Cerebellar cortex (tissue), 1 donor: ENCODE data around the gene TESK1.

Source experiments
- DNase-seq: peaks from one replicate; pipeline ENCODE4 v3.0.0-alpha.2; 2015; ENCODE audit warnings: low spot score

The TESK1 gene

DNA sequence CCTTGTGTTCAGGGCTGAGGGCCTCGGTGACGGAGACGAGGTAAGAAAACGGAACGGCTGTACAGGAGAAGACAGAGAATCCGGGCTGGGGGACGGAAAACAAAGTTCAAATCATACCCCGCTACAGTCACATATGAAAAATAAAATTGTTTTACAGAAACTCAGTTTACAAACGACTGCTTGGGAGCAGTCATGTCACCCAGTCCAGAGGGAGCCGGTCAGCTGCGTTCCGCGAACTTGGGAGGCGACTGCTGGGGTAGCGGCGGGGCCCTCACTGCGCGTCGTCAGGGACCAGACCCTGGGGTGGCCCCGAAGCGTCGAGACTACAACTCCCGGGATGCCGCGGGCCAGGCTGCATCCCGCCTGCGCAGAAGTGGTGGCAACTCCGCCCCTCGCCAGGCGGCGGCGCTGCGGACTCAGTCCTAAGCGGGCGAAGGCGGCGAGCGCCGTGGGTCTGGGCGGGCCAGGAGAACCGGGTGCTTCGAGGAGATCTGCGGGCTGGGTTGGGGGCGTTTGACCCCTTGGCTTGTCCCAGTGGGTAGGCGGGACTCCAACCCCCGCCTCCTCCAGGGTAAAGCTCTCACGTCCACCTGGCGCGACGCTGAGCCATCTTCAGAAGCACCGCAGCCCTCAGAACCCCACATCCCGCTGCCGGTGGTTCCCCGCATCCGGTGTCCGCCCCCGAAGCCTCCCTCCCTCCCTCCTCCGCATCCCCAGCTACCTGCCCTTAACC, 41.6 kb downstream of the TESK1 start:
- DNase-seq = peak; percentile 89

DNA sequence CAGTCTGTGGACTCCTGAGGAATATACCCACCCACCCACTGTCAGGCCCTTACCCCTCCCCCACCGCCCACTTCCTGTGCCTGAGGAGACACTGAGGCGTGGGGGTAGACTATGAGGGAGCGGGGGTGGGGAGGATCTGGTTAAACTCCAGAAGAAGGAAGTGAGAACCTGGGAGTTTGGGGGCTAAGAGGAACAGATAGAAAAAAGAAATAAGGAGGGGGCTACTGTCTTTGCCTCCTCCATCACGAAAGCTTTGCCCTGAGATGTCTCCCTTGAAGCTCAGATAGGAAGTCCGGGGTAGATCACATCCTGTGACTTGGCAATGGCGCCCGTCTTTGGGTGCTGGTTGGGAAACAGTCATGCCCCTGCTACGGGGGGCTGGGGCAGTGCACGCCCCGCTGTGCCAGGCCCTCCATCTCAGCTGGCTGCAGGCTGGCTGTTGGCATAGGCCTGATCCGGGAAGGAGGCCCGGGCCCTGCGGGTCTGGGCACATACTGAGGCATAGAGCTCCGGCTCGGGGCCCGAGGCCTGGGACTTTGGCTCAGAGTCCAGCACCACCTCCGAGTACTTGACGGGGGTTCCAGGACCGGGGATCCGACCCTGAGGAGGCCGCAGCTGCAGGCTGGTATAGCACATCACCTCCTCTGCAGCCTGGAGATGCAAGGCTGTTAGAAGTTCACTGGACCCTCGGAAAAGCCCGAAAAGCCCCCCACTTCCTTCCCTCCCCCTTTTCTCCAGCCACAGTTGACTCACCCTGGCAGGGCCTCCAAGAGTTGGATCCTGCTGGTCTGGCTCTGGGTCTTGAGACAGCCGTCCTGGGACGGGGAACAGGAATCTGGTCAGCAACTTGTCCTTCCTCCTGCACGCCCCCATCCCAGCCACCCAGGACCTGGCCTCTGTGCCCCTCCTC, 44.6 kb downstream of the TESK1 start:
- DNase-seq = no peak

DNA sequence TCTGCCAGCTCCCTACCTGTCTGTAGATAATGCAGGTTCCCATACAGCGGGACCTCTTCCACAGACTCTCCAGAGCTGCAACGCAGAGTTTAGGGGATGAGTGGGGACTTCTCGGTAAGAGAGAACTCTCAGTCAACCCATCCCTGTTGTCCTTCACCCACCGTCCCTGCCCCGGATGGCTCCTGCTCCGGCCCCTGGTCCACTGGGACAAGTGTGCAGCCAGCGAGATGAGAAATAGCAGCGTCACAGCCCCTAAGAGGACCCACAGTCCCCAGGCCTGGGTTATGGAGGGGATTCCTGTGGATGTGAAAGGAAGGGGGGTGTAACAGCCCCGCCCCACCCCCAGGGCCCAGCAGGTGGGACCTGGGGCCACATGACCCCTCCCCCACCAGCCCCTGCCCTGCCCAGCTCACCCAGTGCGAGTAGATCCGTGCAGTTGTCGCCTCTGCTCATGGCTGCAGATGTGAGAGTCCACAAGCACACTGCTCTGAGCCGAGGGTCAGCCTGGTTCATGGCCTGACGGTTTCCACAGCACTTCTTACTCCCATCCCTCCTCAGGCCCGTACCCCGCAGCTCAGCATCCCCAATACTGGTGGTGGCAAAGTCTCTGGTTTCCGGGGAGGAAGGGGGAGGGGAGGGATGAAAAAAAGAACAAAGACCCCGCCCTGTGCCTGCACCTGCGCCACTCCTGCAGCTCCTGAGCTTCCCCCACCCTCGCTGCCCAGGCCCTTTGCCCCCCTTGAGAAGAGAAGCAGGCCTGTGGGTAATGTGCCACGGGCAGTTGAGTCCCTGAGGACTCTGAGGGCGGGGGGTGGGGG, 45.5 kb downstream of the TESK1 start, which contains the start of gene SIT1:
Gene SIT1 (minus strand): TSS at position 591 of the 818 bp plus-strand sequence. CDS start 78 bp downstream, at position 513.
- DNase-seq = no peak

- no peak for DNase-seq
These were observed 47.1 kb downstream of the TESK1 start for GRCh38 chr9:35651956-35652828.

DNA sequence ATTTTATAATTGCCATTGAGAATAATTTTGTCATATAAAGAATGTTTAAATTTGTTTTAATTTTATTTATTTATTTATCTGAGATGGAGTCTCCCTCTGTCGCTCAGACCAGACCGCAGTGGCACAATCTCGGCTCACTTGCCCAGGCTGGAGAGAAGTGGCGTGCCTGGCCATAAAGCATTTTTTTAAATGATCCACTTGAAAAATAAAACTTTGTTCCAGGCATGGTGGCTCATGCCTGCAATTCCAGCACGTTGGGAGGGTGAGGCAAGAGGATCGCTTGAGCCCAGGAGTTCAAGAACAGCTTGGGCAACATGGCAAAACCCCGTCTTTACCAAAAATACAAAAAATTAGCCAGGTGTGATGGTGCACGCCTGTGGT, 47.8 kb downstream of the TESK1 start:
- no peak for DNase-seq

DNA sequence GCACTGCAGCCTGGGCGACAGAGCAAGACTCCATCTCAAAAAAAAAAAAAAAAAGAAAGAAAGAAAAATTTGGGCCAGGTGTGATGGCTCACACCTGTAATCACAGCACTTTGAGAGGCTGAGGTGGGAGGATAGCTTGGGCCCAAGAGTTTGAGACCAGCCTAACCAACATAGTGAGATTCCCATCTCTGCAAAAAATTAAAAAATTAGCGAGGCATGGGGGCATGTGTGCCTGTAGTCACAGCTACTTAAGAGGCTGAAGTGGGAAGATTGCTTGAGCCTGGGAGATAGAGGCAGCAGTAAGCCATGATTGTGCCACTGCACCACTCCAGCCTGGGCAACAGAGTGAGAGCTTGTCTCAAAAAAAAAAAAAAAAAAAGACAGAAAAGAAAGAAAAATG, 48.5 kb downstream of the TESK1 start:
- no peak for DNase-seq

DNA sequence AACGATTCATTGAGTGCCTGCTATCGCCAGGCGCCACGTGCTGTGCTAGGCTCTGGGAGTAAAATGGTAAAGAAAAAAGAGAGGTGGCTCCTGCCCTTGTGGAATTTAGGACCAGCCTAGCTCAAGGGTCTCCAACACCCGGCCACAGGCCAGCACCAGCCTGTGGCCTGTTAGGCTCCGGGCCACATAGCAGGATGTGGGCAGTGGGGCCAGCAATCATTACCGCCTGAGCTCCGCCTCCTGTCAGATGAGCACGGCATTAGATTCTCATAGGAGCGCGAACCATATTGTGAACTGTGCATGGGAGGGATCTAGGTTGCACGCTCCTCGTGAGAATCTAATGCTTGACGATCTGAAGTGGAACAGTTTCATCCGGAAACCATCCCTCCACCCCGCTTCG, 51.3 kb downstream of the TESK1 start:
- DNase-seq = no peak

DNA sequence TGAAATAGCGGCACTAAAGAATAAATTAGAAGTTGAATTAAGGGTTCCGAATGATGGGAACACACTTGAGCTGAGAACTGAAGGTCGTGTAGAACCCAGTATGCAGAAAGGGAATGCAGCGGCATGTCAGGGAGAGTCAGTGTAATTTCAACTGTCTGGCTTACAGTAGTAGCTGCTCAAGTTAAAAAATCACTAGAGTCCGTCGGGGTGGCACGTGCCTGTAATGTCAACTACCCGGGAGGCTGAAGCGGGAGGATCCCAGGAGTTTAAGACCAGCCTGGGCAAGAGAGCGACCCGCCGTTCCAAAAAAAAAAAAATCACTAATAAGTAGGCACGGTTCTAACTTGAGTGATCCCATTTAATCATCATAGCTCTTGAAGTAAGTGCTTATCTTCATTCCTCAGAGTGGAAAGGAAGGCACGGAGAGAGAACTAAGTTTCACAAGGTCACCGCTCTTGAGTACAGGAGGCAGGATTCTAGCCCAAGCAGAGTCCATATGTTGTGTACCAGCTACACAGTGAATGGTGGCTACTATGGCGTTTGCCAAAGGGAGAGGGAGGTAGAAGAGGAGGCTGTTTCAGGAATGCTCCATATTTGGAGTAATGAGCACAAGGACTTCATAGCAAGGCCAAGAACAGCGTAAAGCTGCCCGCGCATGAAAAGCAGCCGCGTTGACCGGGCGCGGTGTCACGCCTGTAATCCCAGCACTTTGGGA, 51.9 kb downstream of the TESK1 start:
- peak; percentile 77 for DNase-seq

DNA sequence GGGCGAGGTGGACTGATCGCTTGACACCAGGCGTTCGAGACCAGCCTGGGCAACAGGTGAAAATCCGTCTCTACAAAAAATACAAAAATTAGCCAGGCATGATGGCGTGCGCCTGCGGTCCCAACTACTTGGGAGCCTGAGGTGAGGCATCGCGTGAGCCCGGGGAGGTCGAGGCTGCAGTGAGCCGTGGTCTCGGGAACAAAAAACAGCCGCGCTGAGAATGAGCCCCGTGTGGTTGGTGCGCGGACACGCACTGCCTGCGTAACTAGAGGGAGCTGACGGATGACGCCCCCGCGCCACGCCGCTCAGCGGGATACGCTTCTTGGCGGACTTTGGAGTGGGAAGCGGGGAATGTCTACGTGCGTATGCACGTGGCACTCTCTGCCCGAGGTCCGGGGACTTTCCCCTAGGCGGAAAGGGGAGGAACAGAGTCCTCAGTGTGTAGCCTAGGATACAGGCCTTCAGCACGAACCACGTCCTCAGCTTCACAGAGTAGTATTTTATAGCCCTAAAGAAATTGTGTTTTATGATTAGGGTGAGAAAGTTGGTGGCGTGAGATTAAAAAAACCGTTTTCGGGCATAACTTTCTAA, 52.6 kb downstream of the TESK1 start, which contains the start of gene RMRP:
Gene RMRP (minus strand): TSS at position 474 of the 591 bp plus-strand sequence.
- peak; percentile 99 for DNase-seq

GRCh38 chr9:35658137-35658967, 53.3 kb downstream of the TESK1 start, which contains the start of gene CCDC107:
TSS of gene CCDC107 (plus strand) at chr9:35658292. CDS start at chr9:35658380, 88 bp downstream.
- DNase-seq = peak; percentile 89

DNA sequence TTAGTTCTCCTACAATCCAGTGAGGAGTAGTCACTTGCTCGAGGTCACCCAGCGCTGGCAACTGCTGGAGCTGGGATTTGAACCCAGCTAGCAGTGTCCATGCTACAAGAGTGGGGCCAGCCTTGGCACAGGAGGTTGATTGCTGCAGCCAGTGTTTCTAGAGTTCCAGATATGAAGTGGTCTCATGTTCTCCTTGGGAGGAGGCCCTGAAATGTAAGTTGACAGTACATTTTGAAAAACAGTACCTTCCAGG, 53.8 kb downstream of the TESK1 start:
- peak; percentile 55 for DNase-seq

- no peak for DNase-seq
These were observed 54.3 kb downstream of the TESK1 start for GRCh38 chr9:35659340-35659739.
